ENCODE data around the gene GPX4.
"Not testable (repeated sequence)": the region's sequence is repeated elsewhere in the genome, so short reads cannot be mapped to it uniquely, and the experiment has no call there.

GPX4 gene

DNA sequence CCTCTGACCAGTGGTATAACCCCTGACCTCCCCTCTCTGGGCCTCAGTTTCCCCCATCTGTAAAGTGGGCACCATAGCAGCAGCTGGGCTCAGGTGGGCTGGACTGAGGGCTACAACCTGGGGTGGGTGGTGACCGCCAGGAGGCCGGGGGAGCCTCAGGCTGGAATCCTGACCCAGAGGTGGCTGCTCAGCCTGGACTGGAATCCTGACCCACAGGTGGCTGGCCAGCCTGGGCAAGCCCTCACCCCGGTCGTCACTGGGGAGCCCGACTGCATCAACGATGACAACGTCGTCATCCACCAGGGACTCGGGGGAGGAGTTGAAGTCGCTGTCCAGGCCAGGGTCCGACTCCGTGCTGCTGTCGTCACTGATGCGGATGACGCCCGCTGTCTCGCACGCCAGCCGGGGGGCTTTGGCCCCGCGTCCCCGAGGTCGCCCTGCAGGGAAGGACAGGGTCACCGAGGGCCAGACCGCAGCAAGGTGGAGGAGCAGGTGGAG is 10.2 kb downstream of the GPX4 start:
- DNase-seq (ENCODE audit: low read depth in 2 of 2), result no peak

DNA sequence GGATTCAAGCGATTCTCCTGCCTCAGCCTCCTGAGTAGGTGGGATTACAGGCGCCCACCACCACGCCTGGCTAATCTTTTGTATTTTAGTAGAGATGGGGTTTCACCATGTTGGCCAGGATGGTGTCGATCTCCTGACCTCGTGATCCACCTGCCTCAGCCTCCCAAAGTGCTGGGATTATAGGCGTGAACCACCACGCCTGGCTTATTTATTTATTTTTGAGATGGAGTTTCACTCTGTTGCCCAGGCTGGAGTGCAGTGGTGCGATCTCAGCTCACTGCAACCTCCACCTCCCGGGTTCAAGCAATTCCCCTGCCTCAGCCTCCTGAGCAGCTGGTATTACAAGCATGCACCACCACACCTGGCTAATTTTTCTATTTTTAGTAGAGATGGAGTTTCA is 10.9 kb downstream of the GPX4 start:
- not testable (repeated sequence) for DNase-seq (ENCODE audit: low read depth in 2 of 2)

DNA sequence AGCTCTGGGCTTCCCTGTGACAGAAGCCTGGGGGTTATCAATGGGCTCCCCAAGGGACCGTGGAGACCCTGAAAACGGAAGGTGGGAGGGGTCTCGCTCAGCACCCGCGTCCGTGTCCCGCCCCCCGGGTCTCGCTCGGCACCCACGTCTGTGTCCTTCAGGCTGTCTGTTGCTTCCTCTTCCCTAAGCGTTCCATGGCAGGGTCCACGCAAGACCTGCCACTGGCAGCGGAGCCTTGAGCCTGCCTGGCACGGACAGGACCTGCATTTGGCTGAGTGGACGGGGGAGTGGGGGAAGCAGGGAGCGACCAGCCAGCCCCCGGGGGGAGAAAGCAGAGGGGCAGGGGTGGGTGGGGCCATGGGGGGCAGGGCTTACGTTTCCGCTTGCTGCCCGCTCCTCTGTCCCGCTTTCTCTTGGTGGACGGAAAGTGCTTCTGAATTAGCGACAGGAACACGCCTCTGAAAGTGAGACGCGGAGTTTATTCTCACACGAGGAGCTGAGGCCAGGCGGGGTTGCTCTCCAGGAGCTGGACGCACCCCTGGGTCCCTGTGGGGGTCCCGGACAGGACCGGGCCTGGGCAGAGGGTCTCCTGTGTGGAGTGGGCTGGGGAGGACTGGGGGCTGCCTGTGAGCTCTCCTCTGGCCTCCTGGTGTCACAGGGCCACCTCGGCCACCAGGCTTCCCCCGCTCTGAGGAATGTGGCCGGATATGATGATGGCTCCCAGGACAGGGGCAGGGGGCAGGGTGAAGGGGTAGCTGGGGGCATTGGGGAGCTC is 12.0 kb downstream of the GPX4 start:
- DNase-seq (ENCODE audit: low read depth in 2 of 2), result no peak

DNA sequence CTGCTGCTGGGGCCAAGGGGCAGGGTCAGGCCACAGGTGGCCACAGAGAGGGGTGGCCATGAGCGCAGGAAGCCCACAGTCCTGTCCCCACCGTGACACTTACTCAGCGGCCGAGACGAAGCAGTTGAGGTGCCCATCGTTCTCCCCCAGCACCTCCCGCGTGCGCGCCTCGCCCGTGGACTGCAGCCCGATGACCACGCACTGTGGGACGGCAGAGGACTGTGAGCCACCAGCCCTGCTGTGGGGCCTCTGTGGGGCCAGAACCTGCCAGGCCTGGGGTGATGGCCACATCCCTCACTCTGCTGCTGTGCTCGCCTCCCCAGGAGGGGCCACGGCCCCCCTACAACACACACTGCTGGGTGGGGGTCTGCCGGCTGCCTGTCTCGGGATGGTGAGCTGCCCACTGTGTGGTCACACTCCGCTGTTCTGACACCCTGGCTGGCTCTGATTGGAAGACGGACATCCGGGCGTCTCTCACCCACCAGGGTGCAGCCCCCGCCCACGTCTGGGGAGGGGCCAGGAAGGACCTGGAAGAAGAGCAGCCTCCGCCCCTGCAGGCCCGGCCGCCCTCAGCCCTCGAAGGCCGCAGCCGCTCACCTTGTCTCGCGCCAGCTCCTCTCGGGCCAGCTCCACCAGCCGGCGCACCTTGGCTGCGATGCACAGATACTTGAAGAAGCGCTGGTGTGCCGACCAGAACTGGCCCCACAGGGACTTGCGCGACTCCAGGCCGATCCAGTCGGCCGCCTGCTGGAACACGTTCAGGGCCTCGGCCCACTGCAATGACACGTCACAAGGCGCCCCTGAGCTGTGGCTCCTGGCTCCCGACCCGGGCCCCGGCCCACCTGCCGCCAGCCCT is 13.2 kb downstream of the GPX4 start:
- no peak for DNase-seq (ENCODE audit: low read depth in 2 of 2)

DNA sequence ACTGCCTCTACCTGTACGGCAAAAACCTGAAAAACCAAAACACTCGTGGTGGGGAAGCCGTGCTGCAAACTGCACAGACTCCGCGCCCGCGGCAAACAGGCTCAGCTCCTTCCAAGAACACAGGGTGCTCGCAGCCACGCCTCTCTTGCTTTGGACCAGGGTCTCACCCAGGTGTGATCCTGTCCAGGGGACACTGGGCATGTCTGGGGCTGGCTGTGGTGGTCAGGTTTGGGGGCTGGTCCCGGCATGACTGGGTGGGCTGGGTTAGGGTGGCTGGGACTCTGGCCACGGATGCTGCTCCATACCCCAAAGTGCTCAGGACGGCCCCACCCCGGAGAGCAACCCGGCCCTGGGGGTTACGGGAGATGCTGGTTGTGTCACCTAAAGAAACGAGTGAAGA is 13.9 kb downstream of the GPX4 start:
- no peak for DNase-seq (ENCODE audit: low read depth in 2 of 2)

DNA sequence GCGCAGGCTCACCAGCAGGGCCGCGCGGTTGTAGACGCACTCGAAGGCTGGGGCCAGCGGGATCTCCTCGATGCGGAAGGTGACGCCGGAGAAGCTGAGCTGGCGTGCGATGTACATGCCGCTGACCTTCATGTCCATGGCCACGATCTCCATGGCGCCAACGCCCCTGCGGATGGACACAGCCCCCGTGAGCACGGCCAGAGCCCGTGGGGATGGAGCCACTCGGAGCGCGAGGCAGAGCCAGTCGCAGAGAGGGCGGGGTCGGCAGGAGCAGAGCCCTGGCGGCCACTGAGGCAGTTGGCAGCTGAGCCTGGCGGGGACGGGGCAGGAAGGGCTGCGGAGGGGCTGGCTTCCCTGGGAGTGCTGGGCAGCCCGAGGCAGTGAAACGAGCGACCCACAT is 15.2 kb downstream of the GPX4 start:
- no peak for DNase-seq (ENCODE audit: low read depth in 2 of 2)

DNA sequence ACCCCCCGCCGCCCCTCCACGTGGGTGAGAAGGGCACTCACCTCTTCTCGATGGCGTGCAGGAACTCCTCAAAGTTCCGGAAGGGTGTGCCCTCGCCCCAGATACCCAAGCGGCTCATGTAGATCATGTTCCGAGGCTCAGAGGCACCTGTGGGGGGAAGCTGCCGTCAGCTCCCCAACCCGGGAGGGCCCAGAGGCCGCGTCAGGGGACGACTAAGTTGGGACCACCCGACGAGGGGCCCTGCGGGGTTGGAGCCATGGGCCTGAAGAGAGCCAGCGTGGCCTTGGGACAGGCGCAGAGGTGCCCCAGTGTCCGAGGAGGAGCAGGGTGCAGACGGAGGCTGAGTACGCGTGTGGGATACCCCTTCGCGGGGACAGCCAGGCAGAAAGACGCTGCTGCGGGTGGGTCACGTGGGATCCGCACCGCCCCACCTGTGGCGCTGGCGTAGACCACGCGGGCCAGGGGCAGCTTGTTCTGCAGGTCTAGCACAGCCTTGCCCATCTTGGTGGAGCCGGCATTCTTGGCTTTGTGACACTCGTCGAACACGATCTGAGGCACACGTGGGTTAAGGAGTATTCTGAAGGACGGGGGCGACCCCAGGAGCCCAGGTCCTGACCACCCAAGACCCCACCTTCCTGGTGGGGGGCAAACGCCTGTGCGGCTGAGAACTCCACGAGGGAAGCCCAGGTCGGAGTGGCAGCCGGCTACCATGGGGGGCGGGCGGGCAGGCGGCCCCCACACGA is 15.9 kb downstream of the GPX4 start:
- no peak for DNase-seq (ENCODE audit: low read depth in 2 of 2)

DNA sequence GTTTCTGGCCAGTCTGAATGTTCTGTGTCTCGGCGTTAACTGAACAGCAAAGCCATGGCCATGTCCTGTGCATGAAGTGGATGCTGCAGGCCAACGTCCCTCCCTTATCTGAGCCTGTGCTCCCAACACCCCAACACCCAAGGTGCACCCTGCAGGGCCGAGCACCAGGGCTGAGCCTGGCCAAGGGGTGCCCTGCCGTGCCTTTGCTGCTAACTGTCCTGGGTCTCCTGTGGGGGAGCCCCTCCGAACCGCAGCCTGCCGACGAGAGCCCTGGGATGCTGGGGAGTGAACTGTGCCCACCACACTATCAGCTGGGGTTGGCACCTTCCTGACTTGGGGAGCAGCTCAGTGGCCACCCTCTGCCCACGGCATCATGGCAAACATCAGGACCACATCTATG is 17.6 kb downstream of the GPX4 start:
- no peak for DNase-seq (ENCODE audit: low read depth in 2 of 2)

DNA sequence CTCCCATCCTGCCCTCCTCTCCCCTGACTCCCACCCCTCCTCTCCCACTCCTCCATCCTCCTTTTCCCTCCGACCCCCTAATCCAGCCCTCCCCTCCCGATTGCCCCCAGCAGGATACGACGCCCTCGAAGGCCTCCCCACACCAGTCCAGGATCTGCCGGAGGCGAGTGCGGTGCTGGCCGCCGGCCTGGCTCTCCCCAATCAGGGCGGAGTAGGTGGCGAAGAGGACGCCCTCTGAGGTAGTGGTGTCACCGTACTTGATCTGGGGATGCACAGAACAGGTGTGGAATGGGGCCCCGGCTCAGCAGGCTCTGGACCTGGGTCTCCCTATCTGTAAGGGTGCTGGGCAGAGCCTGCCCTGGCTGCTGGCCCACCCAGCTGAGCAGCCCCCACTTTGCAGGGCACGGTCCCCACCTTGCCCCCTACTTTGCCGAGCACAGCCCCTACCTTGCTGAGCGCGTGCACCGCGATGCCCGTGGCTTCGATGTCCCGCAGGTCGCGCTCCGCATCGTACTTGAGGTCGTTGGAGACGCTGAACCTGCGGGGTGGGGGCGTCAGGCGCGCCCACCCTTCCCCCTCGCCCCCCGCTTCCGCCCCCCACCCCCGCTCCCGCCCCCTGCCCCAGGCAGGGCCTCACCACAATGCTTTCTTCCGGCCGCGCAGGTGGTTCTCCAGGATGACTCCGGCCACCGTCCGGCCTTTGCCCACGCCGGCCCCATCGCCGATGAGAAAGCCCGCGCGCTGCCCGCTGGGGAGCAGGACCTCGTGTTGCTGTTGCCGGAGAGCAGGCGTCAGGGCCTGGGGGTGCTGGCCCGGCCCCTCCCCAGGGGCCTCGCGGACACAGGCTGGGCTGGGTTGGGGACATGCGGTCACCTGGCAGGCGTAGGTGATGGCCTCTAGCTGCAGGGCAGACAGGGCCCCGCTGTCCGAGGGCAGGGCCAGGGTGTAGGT is 18.5 kb downstream of the GPX4 start:
- no peak for DNase-seq (ENCODE audit: low read depth in 2 of 2)

DNA sequence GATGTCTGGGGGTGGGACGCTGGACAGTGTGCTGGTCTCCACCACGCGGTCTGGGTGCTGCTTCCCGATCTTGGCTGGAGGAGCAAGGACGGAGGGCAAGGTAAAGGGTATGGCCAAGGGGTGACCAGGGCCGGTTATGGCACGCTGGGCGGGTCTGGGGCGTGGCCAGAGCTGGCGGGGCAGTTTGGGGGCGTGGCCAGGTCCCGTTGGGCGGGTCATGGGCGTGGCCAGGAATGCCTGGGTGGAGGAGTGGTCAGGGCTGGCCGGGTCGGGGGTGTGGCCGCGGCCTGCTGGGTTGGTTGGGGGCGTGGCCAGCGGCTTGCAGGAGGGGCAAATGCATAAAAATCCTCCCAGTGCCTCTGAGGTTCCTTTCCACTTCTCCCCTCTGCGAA is 19.2 kb downstream of the GPX4 start:
- no peak for DNase-seq (ENCODE audit: low read depth in 2 of 2)

DNA sequence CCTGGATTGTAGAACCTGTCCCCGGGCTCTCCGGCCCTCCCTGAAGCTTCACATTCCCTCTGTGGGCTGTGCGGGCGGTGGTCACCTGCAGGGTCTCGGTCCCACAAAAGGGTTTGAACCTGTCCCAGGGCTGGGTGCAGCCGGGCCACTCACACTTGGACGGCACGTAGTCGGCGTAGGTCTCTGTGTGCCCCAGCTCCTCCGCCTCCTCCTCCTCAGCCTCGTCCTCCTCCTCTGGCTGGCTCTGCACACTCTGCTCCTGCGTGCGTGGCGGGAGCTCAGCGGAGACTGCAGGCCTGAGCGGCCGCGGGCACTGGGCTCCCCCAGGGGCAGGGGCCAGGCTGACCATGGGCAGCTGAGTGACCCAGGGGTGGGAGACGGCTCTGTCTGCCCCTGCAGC is 19.6 kb downstream of the GPX4 start:
- DNase-seq (ENCODE audit: low read depth in 2 of 2), result no peak

DNA sequence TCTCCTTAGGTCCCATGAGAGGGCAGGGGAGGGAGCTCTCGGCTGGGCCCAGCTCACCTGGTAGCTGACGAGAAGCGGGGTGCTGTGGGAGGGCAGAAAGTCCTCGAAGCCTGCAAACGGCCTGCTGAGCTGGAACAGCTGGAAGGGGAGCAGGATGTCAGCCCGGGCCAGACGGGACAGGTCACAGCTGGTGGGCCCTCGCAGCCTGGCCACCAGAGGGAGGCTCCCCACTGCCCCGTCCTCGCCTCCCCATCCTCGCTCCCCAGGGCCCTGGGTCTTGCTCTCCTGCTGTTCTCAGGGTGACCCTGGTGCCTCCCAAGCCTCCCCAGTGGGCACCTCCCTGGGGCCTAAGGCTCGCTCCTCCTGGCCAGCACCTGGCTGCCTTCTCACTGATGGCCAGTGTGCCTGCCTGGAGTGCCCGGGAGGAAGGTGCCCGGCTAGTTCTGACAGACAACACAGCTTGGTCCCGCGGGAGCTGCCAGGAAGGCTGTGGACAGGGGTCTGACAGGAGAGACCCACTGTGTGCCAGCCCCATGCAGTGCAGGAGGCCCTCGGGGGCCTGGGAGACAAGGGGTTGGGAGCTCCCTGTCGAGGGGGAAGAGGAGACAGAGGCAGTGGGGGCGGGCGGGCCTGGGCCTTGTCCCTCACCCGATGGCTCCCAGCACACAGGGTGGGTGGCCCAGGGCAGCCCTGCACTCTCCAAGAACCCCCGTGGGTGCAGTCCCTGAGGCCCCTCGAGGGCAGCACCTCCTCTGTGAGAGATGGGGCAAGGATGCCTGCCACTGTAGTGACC is 20.3 kb downstream of the GPX4 start:
- no peak for DNase-seq (ENCODE audit: low read depth in 2 of 2)

DNA sequence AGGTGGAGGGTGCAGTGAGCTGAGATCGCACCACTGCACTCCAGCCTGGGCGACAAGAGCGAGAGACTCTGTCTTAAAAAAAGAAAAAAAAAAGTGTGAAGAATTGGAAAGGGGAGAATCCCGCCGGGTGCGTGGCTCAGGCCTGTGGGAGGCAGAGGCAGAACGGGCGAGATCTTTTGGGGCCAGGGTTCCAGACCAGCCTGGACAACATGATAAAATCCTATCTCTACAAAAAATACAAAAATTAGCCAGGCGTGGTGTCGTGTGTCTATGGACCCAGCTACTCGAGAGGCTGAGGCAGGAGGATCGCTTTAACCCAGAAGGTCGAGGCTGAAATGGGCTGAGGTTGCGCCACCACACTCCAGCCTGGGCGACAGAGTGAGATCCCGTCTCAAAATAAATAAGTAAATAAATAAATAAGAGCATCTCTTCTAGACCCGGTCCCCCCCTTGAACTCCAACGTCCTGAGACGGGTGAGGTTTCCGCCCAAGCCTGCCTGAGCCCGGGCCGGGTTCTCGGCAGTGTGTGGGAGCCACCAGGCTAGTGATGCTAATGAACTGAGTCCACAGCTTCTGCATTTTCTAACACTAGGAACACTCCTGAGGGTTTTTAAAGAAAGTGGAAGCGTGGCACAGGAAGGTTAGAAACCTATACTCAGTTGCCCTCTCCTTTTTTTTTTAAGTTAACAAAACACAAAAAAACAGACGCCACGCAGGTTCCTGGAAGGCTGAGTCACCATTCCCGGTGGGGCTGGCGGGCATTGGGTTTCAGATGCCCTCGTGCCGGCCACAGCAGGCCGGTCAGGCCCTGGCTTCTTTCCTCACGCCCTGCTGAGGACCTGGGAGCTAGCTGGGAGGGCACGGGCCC is 22.0 kb downstream of the GPX4 start:
- no peak for DNase-seq (ENCODE audit: low read depth in 2 of 2)

DNA sequence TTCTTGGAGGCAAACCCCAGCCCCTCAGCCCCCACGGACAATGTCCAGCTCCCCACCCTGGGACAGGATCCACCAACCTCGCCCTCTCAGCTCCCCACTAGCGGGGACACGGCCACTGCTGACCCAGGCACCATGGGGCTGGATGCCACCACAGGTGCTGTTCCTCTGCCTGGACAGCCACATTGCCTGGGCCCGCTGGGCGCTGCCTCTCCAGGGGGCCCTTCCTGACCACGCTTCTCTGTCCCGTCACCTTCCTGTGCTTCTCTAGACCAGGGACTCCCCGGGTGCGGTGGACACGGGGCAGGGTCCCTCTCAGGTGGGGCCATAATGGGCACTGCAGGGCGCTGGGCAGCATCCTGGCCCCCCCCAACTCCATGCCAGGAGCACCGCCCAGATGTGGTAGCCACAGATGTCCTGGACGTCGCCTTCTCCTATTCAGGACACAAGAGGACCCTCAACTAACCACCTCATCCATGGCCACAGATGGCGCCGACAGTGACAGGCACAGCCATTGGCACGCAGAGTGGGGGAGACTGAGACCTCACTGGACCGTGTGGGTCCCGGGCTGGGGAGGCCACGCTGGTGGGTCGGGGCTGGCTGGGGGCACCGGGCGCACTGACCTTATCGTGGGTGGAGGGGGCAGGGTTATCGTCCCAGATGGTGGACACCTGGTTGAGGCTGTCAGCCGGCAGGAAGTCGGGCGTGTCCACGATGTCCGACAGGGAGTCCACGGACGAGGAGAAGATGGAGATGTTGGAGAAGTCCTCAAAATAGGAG is 23.4 kb downstream of the GPX4 start:
- no peak for DNase-seq (ENCODE audit: low read depth in 2 of 2)

DNA sequence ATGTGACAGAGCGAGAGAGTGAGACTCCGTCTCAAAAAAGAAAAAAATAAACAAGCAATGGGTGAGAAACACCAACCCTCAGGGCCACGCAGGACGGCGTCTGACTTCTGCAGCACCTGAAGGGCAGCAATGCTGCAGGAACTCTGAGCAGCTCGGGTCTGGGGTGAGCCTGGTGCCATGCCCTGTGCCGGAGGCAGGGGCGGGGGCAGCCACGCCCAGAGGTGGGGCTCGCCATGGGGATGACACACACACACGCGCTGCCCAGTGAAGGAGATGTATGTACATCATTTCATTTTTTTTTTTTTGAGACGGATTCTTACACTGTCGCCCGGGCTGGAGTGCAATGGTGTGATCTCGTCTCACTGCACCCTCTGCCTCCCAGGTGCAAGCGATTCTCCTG is 24.3 kb downstream of the GPX4 start:
- no peak for DNase-seq (ENCODE audit: low read depth in 2 of 2)

DNA sequence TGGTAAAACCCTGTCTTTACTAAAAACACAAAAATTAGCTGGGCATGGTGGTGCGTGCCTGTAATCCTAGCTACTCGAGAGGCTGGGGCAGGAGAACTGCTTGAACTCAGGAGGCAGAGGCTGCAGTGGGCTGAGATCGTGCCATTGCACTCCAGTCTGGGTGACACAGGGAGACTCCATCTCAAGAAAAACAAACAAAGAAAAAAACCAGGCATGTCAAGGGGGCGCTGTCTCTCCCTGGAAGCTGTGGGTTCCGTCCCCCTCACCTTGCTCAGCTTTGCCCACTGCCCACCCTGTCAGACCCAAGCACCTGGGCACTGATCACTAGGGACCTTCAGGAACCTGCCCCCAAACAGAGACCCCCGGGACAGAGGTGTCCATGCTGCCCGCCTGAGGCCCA is 25.3 kb downstream of the GPX4 start:
- not testable (repeated sequence) for DNase-seq (ENCODE audit: low read depth in 2 of 2)

DNA sequence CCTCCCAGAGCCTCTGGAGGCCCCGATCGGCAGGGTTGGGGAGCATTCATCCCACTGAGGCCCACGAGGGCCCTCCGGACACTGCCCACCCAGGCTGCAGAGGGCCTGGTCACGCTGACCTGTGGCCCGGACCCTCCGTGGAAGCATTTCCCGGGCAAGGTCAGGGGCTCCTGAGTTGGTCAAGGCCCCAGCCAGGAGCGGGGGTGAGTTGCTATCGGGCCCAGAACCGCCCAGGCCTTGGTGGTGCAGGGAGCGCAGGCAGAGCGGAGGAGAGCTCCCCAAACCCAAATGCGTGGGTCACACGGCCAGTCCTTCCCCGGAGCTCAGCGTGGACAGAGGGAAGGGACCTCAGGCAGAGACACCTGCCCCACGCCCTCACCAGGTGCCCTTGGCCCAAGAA is 25.7 kb downstream of the GPX4 start:
- no peak for DNase-seq (ENCODE audit: low read depth in 2 of 2)
